HepG2 (cell line): ENCODE measurements around the gene HMBS. TPM values are rescaled to one million over a fixed set of nuclear protein-coding genes. Genes with fewer than 3 reads are reported as not detected.

ENCODE experiments used
- AHDC1 ChIP-seq: sonication (generic); formaldehyde crosslinking; IDR thresholded peaks from 2 replicates; pipeline ENCODE4 v1.5.1; 2020; ENCODE audit warnings: mild to moderate bottlenecking, missing genetic modification reagents, borderline replicate concordance
- AHR ChIP-seq: IDR thresholded peaks from 2 replicates; pipeline ENCODE4 v1.6.1; 2018; ENCODE audit warnings: missing genetic modification reagents, missing compliant biosample characterization
- DR1 ChIP-seq: sonication (generic); formaldehyde crosslinking; IDR thresholded peaks from 2 replicates; pipeline ENCODE4 v1.8.0; 2021; ENCODE audit warnings: mild to moderate bottlenecking, missing genetic modification reagents, inconsistent platforms
- FOXK2 ChIP-seq: fragments of 450-650 bp; IDR thresholded peaks from 2 replicates; pipeline ENCODE4 v1.6.1; 2016
- HNRNPL ChIP-seq: fragments of 200-400 bp; formaldehyde crosslinking; IDR thresholded peaks from 2 replicates; pipeline ENCODE4 v1.6.1; 2017; ENCODE audit warnings: mild to moderate bottlenecking, low read depth, low read length
- KAT2B ChIP-seq: fragments of 150-350 bp; IDR thresholded peaks from 2 replicates; pipeline ENCODE4 v1.6.1; 2014; ENCODE audit warnings: low read depth, low read length, borderline replicate concordance
- KDM1A ChIP-seq: IDR thresholded peaks from 2 replicates; pipeline ENCODE4 v1.6.1; 2016; ENCODE audit warnings: missing compliant biosample characterization
- LBX2 ChIP-seq: sonication (generic); formaldehyde crosslinking; IDR thresholded peaks from 2 replicates; pipeline ENCODE4 v1.5.0; 2020; ENCODE audit warnings: missing genetic modification reagents, mild to moderate bottlenecking, borderline replicate concordance
- MTA3 ChIP-seq: sonication (generic); formaldehyde crosslinking; IDR thresholded peaks from 2 replicates; pipeline ENCODE4 v1.4.0; 2020; ENCODE audit warnings: missing genetic modification reagents
- PAXIP1 ChIP-seq: sonication (generic); formaldehyde crosslinking; conservative IDR thresholded peaks from 2 replicates; pipeline ENCODE4 v1.4.0; 2020; ENCODE audit warnings: mild to moderate bottlenecking, missing genetic modification reagents, moderate library complexity
- PTBP1 ChIP-seq: fragments of 200-400 bp; formaldehyde crosslinking; IDR thresholded peaks from 2 replicates; pipeline ENCODE4 v1.6.1; 2018; ENCODE audit warnings: low read length, low read depth; ENCODE audit not compliant: poor library complexity, severe bottlenecking
- SOX13 ChIP-seq, 3 experiments: fragments of 450-650 bp in 1 of 3; sonication (generic) in 1 of 3; formaldehyde crosslinking in 1 of 3; IDR thresholded peaks in 2 of 3; conservative IDR thresholded peaks in 1 of 3; 2 replicates each; pipeline versions ENCODE4 v1.5.0 to v1.6.1; 2016 to 2020; ENCODE audit warnings: antibody characterized with exemption in 1 of 3, mild to moderate bottlenecking in 1 of 3, missing compliant biosample characterization in 1 of 3, missing genetic modification reagents in 1 of 3, moderate library complexity in 1 of 3
- ZMYM4 ChIP-seq: sonication (generic); formaldehyde crosslinking; IDR thresholded peaks from 2 replicates; pipeline ENCODE4 v1.8.1; 2023; ENCODE audit warnings: mild to moderate bottlenecking, missing genetic modification reagents
- ZNF235 ChIP-seq: sonication (generic); formaldehyde crosslinking; IDR thresholded peaks from 2 replicates; pipeline ENCODE4 v1.8.1; 2023; ENCODE audit warnings: mild to moderate bottlenecking, missing genetic modification reagents, borderline replicate concordance
- ZNF333 ChIP-seq: sonication (generic); formaldehyde crosslinking; IDR thresholded peaks from 2 replicates; pipeline ENCODE4 v1.4.0; 2020; ENCODE audit warnings: mild to moderate bottlenecking, missing genetic modification reagents, borderline replicate concordance
- ZNF33A ChIP-seq: sonication (generic); formaldehyde crosslinking; IDR thresholded peaks from 2 replicates; pipeline ENCODE4 v1.5.1; 2020; ENCODE audit warnings: missing genetic modification reagents, mild to moderate bottlenecking, moderate library complexity, borderline replicate concordance
- ZNF589 ChIP-seq: sonication (generic); formaldehyde crosslinking; conservative IDR thresholded peaks from 2 replicates; pipeline ENCODE4 v1.8.0; 2022; ENCODE audit warnings: mild to moderate bottlenecking, moderate library complexity, missing genetic modification reagents
- ZNF891 ChIP-seq: sonication (generic); formaldehyde crosslinking; IDR thresholded peaks from 2 replicates; pipeline ENCODE4 v1.5.0; 2020; ENCODE audit warnings: mild to moderate bottlenecking, missing genetic modification reagents
- polyA plus RNA-seq, 8 experiments: library from polyadenylated mRNA; depleted of rRNA in 3 of 8; stranded (reverse) in 7 of 8; unstranded in 1 of 8; fragments of >200 nt; fragmentation: Illumina TruSeq in 4 of 8; extraction: Trizol in 4 of 8; gene quantifications; 2 replicates each; pipeline versions ENCODE4 v1.2.1 to v1.2.3, GENCODE V29; 2011 to 2016; ENCODE audit warnings: low read depth in 4 of 8, missing spikeins in 1 of 8, mixed read lengths in 1 of 8; ENCODE audit not compliant: insufficient read depth in 1 of 8
- total RNA-seq, 5 experiments: library from RNA; depleted of rRNA; stranded (reverse); fragments of >200 nt; fragmentation: Illumina TruSeq; extraction: Trizol; gene quantifications; 2 replicates each; pipeline ENCODE4 v1.2.3, GENCODE V29; 2016; ENCODE audit warnings: low read depth in 1 of 5

Gene HMBS
- total and polyA plus RNA-seq, 2 of the 13 experiments (the other 11 are each of a cell fraction or from before 2014, with no cell fraction given): 9.4 to 46.9 TPM

- TF ChIP-seq ZMYM4 (CRISPR knock-in tag): peak; percentile 68; the same call in 1 of the 2 replicates
- no peak for TF ChIP-seq AHDC1 (CRISPR knock-in tag)
- no peak for TF ChIP-seq KDM1A (CRISPR knock-in tag)
- TF ChIP-seq ZNF589 (CRISPR knock-in tag): no peak
- no peak; the same call in 1 of the 2 replicates for TF ChIP-seq HNRNPL
- TF ChIP-seq KAT2B: no peak
- peak; percentile 35; the same call in 1 of the 2 replicates for TF ChIP-seq FOXK2
- TF ChIP-seq ZNF333 (CRISPR knock-in tag): no peak
- TF ChIP-seq DR1 (CRISPR knock-in tag): no peak
- TF ChIP-seq PAXIP1 (CRISPR knock-in tag): peak; percentile 41
- no peak for TF ChIP-seq MTA3 (CRISPR knock-in tag)
- TF ChIP-seq ZNF891 (CRISPR knock-in tag): no peak
- no peak for TF ChIP-seq ZNF235
- TF ChIP-seq AHR (CRISPR knock-in tag): no peak
- TF ChIP-seq PTBP1: no peak
- TF ChIP-seq ZNF33A (CRISPR knock-in tag): no peak
- no peak for TF ChIP-seq SOX13 (IDR thresholded peaks at IDR 0.05)
- TF ChIP-seq SOX13 (CRISPR knock-in tag; conservative IDR thresholded peaks at IDR 0.05 in 1 of 2, IDR thresholded peaks at IDR 0.05 in 1 of 2): peak in 1 of 2 experiments; percentile 40; a peak in 2 of 4 replicates
- TF ChIP-seq LBX2 (CRISPR knock-in tag): no peak
These were observed 27.5 kb upstream of the HMBS start, which contains the start of gene HYOU1 (continued) for GRCh38 chr11:119057000-119057769.
